Measurements from ENCODE around the gene TMEM272.

Gene TMEM272

DNA sequence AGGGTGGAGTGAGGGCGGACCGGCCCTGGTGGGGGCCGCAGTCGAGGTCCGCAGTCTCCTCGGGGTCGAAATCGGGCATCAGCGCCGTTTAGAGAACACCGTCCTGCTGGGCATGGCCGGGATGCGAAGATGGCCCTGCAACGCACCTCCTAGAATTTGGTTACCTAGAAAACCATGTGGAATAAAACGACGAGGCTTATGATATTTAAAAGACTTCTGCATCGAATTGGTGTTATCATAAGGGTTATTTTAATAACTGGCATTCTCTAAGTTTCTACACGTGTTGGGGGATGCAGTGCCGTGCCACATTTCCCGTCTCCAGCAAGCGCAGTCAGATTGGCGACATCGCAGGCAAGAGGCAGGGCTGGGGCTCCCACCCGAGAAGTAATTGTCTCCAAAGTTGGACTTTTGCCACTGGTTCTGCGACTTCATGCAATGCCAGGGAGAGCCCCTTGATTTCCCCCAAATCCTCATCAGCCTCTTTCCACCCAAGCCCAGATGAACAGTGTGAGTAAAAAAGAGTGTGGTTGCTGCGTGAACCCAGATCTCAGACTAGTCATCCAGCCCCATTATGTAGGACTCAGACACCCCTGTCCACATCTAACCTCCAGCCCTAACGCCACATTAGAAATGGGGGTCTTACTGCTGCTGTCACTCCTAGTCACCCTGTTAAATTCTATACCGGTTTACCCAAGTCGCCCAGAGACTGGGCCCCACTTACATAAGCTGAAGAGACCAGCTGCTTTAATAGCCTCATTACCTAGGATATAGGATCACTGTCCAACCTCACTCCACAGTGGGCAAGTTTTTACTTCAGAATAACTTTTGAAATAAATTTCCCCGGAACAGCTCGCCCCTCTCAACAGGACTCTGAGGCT is 40.4 kb downstream of the TMEM272 start:
- DNase-seq (ENCODE audit: low spot score) = no peak

DNA sequence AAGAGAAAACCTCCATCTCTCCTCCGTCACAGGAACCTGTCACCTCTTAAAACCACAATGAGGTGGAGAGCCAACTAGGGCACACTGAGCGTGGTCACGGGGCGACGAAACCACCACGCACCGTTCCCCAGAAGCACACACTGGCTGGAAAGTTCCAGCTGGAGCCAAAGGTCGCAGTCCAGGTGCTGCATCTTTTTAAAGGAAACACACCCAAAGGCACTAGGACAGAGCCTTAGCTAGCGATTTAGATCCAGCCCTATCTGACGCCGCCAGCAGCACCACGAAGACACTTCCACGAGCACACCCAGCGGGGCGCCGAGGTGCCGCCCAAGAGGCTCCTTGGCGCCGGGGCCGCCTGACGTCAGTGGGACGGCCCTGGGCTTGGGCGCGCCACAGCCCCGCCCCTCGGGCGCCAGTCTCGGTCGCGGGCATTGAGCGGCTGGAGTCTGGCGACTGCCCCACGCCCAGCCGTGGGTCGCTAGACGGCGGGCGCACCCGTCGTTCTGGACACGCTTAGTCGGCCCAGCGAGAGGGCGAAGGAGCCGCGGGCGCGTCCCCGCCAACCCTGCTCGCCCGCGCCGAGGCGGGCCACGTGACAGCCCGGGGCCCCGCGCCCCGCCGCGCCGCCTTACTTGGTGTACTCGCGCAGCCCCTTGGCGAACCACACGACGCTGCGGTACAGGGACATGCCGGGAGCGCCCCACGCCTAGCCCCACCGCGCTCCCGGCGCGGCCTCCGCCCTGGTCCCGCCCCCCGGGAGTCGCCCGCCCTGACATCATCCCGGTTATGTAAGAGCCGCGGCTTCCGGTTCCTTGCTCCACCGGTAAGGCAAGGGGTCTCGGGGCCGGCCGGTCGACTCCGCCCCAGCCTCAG is 41.3 kb downstream of the TMEM272 start, which contains the start of gene DHRS12:
Gene DHRS12 (minus strand): TSS at position 742 of the 873 bp plus-strand sequence. CDS start 4,504 bp downstream, outside the sequence.
- DNase-seq (ENCODE audit: low spot score) = peak; percentile 95

DNA sequence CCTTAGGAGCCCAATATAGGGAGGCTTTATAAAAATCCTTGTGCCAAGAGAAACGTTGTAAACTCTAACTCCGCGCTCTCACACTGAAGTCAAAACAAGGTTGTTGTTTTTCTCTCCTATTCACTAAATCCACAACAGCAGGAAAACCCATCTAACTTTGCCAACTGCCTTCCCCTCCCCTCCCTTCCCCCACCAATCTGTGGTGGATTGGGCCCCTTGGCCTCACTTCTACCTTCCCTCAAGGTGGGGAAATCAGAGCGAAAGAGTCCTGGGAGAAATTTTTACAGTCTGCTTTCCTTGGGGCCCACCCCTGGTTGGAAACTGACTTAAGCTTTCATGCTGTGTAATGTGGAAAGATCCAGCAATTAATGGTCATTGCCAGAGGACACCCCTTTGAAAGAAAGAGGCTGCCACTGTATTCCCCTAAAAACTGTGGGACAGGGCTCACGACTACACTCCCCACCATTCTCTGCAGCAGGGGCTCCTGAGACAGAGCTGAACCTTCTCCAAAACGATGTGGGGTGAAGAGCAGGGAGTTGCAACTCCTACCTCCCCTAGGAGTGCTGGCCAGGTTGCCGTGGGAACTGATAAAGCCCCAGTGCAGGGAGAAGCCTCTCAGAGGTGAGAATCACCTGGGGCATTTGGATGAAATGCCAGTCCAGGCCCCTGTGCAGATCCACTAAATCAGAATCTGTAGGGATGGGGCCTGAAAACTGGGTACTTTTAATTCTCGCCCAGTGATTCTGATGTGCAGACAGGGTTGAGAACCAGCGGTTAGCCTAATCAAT is 42.2 kb downstream of the TMEM272 start:
- DNase-seq (ENCODE audit: low spot score) = no peak

DNA sequence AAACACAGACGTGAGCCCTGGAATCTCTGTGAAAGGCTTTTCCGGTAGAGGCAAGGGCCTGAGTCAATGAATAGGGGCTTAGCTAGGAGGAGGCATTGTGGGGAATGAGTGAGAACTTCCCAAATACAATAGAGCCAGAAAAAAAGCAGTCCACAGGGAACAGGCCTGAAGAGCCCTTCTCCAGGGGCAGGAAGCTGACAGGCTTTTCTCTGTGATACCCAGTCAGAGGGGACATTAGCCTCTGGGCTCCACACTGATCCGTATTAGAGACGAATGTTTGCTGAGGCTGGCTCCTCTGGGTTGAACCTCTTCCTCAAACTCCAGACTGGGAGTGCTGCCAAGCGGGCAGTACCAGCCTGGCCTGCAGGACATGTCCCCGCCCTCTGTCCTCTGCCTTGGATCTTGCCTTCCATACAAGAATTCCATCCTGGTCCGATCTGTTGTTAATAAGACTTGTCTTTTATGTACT is 43.3 kb downstream of the TMEM272 start:
- DNase-seq (ENCODE audit: low spot score) = no peak

DNA sequence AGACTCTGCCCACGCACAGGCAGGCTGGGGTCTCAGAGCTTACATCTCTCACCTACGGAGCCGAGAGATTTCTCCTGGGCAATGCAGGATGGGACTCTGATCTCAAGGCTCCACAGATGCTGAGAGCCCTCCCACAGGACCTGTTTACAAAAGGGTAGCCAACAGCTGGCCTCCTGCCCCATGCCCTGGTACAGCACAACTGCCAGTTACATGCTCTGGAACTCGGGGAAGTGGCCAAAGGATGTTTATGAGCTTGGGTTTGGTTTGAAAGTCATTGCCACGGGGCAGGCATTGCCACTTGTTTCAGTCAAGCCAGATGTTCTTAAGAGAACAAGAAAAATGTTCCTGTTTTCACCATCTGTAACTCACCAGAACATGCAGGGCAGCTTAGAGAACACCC is 44.5 kb downstream of the TMEM272 start:
- no peak for DNase-seq (ENCODE audit: low spot score)

DNA sequence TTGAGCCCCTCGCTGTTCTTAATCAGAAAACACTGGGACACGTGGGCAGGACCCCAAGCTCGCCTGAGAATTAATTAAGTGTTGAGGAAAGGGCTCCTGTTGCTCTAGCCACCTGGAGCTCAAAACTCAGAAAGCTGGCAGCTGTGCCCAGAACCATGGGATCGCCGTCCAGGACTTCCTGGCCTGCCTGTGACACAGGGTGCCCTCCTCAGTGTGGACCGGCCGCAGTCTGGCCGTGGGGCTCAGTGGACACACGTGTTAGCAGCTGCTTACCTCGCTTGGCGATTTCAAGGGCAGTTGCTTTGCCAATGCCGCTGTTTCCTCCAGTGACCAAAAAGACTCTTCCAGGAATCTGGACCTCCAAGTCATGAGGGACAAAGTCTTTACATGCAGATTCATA is 45.7 kb downstream of the TMEM272 start:
- no peak for DNase-seq (ENCODE audit: low spot score)

DNA sequence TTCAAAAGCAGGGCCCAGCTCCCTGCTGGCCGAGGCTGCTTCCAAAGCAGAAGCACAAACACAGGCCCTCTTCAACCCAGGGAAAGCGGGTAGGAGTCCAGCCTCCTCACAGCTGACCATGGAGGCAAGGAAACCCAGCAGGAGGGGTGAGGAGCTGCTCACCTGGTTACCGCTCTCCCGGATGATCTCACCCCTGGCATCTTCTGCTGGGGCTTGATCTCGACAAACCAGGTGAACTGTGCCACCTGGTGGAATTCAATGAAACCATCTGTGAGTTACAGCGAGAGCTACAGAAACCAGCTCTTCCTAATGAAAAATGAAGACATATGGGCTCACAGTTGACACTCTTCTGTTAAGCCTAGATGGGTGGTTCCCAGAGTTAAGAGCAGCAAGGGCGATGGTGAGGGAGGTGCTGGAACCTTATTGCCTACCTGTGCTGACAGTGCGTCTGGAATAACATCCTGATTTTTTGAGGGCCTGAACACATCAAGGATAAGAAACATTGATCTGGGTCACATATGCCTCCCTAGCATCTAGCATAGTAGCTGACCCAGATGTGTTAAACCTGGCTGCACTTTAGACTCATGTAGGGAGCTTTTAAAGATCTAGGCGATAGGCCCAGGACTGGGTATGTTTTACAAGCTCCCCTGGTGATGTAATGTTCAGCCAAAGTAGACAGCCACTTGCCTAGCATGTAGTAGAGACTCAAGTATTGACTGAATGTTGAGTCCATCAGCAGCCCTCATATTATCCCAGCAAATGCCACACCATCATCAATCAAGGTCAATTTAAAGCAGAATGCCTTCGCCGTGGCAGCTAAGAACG is 47.1 kb downstream of the TMEM272 start:
- DNase-seq (ENCODE audit: low spot score) = peak; percentile 29

DNA sequence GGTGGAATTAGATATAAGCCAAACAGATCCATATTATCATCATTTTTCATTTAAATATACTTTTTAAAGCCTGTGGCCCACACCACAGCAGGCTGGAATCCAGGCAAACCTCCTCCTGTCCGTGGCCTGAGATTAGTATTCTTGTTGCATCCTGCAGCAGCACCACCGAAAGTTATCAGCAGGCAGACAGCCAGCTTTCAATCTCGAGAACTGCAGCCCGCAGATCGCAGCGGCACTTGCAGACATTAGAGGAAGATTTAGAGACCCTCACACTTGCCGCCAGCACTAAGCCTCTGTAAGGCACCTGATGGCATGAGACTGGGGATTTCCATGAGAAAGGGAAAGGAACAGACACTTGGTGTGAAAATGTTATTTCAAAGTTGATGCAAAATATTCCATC is 48.4 kb downstream of the TMEM272 start:
- DNase-seq (ENCODE audit: low spot score) = no peak

DNA sequence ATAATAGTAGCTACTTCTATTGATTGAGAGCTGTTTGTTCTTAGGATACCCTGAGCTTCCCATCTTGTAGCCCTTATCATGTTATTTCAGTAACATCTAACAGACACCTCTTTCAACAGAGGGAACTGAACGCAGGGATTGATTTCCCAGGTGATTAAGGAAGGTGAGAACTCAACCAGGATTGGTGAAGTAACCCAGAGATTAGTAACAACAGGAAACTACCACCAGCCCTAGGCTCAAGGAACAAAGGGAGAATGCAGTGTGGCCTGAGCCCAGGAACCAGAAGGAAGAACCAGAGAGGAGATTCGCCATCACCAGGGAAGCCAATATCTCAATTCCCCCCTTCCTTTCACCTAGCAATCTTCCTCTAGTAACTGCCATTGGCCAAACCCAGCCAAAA is 49.6 kb downstream of the TMEM272 start:
- DNase-seq (ENCODE audit: low spot score) = no peak

DNA sequence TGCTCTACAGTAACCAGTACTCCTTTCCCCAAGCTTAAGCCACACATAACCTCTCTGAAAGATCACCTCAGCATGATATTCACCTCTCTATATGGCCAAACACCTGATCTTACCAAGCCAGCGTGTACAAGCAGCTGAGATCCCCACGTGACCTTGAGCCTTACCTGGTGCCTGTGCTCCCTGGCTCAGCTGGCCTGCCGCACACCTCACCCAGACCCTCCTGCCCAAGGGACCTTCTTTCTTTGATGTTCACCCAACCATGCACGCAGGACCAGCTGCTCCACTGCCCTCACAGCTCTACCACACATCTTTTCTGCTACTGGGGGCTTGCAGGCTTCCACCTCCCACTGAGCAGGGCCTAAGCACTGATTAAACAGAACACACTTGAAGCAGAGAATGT is 50.0 kb downstream of the TMEM272 start:
- no peak for DNase-seq (ENCODE audit: low spot score)

DNA sequence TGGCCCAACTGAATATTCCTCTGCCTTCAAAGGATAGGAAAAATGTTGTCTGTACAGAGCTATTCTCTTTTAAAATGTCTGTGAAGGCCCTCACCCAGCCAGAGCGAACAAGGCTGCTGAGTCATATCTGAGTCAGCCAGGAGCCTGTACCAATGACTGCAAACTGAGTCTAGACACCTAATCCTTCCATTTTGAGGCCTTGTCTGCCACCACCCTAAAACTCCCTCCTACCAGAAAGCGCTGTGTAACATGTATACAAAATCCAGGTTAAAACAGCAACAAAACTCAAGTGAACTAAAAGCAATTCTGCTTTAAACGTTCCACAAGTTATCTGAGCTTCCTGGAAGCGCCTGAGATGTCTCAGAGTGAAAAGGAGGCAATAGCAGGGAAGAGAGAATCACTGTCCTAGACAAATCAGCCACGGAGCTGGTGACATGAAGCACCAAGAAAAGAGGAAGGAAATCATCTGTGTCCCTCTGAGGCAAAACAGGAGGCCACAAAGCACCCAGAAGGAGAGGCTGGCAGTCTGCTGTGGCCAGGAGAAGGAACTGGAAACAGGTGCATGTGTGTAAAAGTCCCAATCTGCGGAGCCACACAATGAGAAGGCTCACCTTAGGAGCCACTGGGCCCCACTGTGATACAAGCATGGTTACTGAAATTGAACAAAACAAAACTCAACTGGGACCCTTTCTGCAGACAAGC is 51.3 kb downstream of the TMEM272 start:
- peak; percentile 74 for DNase-seq (ENCODE audit: low spot score)

DNA sequence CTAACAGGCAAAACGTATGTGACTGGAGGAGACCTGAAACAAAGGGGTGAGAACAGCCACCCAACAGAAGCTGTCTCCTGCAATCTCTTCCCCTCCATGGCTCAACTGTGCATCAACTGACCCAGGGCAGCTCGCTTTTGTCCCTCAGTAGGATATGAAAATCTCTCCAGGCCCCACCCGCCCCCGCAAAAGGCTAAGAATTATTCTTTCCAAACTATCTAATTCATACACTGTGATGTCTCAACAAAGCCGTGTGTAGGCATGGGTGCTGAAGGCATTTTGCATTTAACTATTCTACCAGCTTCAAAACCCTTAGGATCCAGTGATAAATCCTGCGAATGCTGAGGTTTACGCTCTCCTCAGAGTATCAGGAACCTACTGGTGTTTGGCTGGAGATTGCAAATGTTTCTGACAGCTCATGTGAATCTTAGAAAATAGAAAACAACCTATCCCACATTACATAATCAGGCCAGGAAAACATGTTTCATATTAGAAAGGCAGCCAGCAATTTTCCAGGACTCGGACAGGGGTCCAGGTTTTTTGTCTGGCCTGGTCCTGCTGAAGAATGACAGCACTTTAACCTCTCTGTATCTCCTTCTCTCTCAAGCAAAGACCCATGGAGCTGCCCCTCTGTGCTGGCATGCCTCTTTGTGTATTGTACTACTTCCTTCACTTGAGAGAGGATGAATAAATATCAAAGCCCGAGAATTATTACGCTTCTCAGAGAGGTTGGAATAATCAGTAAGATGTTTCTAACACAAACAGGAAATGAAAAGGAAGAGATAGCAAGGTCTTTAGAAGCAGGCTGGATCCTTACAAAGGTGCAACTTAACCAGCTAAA is 58.3 kb downstream of the TMEM272 start:
- no peak for DNase-seq (ENCODE audit: low spot score)

DNA sequence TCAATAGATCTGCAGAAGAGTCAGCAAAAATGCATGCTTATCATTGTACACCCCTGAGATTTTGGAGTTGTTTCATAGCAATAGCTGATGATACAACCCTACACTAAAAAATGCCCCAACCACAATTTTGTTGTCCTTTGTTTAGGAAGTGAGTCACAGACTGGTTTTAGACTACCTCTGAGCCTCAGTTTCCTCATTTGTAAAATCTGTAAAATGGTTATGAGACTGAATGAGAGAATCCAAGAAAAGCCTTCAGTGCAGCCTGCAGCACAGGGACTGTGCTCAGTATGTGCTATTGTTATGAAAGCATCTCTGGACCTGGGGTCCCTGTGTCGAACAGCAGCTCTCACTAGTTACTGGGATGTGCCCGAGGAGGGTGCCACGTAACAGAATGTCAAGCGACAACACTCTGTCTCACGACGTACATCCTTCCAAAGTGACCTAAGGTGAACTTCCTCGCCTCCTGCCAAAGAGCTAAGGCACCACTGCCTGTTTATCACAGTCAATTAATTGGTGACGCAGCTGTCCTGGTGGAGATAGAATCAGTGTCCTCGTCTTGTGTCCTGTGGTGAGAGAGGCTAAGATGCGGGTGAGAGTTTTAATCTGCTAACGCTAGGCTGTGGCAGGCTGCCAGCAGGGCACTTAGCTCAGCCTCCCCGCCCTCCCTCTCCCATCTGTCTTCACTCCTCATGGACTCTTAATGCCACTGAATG is 59.1 kb downstream of the TMEM272 start:
- peak; percentile 40 for DNase-seq (ENCODE audit: low spot score)

DNA sequence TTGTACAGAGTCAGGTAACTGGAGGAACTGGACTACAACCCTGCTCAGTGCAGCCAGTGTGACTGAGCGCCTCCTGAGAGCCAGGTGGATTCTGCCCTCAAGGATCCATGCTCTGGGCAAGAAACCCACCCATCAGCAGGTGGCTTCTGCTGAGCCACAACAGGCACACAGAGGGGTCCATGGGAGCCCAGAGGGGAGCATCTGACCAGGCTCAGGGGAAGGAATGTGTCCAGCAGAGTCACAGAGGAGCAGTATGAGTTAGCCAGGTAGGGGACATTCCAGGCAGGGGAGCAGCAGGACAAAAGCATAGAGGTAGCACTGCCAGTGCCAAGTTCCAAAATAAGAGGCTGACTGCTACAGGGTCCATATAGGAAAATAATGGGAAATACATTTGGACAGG is 60.9 kb downstream of the TMEM272 start:
- no peak for DNase-seq (ENCODE audit: low spot score)

DNA sequence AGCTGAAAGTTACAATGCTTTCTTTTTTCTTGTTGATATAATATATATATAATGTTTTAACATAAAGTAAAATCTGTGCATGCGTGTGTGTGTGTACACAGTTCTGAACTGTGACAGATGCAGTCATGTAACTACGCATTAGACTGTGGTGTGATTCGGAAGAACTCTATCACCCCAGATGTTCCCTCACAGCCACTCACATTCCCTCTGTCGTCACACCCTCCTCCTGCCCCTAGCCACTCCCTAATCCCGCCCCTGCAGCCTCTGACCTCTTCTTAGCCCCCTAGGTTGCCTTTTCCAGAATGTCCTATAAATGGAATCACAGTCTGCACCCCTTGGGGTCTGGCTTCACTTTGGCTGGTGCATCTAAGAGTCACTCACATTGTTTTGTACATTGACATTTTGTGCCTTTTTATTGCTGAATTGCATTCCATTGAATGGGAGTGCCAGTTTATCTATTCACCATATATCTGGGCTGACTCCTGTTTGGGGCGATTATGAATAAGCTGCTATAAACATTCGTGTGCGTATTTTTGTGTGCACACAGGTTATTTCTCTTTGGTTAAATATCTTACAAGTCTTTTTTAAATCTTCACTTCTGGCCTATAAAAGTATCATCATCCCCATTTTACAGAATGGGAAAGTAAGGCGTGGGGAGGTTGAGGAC is 61.4 kb downstream of the TMEM272 start:
- no peak for DNase-seq (ENCODE audit: low spot score)

DNA sequence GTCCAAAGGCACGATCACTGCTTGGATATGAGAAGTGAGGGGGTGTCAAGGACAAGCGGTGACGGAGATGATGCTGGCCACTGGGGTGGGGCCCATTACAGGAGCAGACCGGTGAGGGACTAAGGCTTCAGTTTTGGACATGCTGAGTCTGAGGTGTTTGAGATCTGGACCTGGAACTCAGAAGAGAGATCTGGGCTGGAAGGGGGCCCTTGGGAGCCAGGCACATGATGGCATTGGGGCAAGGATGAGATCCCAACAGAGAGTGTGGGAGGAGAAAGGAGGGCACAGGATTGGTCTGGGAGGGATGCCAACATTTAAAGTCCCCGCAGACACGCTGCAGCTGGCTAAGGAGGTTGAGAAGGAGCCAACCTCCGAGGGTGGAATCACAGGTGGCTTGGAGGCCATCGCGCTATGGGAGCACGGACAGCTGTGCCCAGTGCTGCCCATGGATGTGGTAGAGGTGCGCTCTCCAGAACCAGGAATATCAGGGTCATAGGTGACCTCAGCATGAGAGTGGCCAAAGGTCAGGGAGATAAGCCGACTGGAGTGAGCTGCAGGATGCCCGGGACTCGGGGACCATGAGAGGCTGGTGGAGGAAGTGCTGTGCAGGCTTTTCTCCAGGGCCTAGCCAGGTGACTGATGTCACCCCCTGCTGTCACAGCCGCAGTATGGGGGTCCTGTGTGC is 62.8 kb downstream of the TMEM272 start:
- no peak for DNase-seq (ENCODE audit: low spot score)

DNA sequence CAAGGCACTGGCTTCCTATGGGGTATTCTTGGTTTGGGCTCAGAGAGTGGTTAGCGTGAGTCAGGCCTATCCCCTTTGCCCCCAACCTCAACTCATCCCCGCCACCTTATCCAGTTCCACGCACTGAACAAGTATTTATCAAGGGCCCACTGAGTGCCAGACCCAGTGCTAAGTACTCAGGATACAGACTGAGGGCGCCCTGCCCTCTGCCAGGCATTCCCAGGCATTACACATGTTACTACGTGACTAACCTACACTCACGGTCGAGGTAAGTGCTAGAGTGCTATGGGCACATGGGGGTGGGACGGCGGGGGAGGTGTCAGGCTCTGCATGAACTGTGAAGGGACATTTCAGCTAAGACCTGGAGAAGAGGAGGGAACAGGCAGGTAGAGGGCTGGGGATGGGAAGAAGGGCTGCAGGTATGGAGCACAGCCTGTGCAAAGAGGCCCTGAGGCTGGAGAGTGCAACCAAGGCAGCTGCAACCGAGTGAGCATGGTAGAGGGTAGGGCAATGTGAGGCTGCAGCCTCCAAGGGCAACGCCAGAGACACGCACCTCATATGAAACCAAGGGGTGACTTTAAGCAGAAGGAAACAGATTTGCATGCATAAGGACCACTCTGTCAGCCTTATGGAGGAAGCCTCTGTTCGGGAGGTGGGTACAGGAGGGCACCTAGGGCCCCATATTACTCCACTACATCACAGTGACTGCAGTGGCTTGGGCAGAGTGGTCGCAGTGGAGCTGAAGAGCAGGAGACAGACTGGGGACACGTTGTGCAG is 63.5 kb downstream of the TMEM272 start:
- DNase-seq (ENCODE audit: low spot score) = peak; percentile 38
